Stimulated activated CD4-positive, alpha-beta T cell treated with anti-CD3 and anti-CD28 coated beads, Interleukin-1b, Interleukin-23, amount 100 ng/mL, for 1 hour (primary cell): ENCODE data around the gene KIF13A.
"Not testable (repeated sequence)": the region's sequence is repeated elsewhere in the genome, so short reads cannot be mapped to it uniquely, and the experiment has no call there.

Experiments
- DNase-seq, 2 donors: peaks; one replicate each; pipeline ENCODE4 v3.0.0-alpha.2; 2020; ENCODE audit warnings: low read depth in 2 of 2

KIF13A gene

GRCh38 chr6:17932330-17932852 is 55.0 kb downstream of the KIF13A start:
- DNase-seq, result no peak

- DNase-seq, result no peak
These were observed 56.2 kb downstream of the KIF13A start for GRCh38 chr6:17931227-17931626.

- no peak for DNase-seq
These were observed 57.0 kb downstream of the KIF13A start for GRCh38 chr6:17930321-17930993.

DNA sequence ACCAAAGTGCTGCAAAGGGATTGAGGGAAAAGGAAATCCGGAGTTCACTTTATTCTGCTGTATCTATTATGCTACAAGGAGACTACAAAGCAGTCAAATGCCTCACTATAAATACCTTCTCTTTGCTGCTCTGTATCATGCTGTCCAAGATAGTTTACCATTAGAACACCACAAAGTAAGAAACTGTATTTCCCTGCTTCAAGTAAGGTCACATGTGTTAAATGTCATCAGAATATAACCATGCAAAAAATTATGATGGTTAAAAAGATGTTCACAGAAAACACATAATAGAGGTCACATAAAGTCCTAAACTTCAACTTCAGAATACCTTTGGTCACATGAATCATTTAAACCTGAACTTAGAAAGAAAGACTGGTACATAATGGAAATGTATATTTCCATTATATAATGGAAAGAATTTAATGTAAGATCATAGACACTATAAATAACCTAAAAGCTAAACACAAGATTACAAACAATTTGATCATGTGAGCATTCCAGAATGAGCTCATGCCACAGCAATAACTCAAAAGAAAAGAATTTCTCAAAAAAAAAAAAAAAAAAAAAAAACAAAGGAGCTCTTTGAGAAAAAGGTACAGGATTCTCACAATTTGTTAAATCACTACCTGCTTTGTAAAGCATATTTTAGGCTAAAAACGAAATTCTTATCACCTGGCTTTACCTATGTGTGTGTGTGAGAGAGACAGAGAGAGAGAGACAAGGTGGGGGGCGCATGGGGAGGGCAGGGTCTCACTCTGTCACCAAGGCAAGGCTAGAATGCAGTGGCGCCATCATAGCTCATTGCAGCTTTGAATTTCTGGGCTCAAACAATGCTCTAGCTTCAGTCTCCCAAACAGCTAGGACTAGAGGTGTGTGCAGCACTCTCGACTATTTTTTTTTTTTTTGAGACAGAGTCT is 58.7 kb downstream of the KIF13A start:
- DNase-seq, result no peak

GRCh38 chr6:17927705-17928104 is 59.7 kb downstream of the KIF13A start:
- DNase-seq, result no peak

DNA sequence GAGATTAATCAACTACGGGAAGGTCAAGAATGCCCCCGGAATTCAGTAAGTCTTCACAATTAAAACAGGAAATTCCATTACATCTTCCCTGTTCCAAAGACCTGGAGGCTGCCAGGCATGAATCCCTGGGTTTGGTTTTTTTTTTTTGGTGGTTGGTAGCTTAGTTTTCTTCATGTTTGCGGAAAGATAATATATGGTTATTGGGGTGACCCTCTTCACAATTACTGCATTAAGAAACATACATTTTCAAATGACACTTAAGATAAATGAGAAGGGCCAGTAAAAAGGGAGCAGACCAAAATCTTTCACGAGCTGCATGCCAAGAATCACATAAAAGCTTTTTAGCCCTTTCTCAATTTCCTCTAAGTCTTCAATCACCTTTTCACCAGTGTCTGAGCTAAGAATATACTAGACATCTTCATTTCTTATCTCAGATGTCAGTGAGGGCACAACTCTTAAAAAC is 64.0 kb downstream of the KIF13A start:
- DNase-seq, result no peak

DNA sequence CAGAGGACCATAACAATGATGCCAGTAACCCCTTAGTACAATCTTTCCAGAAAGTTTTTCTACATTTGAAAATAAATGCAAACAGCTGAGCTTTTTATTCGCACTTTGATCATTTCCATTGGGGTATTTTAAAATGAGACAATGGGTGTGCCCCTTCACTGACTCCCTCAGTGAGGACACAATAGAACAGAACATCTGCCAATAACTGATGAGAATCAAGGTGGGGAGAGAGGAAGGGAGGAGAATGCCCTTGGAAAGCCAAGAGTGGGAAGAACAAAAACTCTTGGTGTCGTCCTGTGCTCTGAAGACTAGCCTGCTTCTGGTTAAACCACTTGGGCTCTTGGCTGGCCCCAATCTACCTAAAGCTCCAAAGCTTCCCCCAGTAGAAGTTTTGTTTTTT is 66.0 kb downstream of the KIF13A start:
- no peak for DNase-seq

DNA sequence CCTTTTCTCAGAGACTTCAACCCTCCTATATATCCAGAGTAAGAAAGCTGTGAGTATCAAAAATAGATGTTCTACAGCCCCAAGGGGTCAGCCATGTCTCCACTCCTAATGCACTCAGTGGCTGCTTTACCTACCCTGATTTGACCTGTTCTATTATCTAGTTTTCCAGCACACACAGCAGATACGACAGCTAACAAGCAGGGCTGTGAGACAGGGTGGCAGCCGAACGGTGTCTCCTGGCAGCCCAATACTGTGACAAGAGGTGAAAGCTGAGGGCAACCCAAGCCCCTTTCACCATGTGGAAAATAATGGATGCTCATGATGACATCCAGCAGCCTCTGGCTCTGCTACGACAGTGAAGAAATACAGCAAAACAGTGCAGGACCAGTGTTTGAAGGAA is 67.9 kb downstream of the KIF13A start:
- DNase-seq, result no peak

- no peak for DNase-seq
These were observed 69.3 kb downstream of the KIF13A start for GRCh38 chr6:17917837-17918763.

DNA sequence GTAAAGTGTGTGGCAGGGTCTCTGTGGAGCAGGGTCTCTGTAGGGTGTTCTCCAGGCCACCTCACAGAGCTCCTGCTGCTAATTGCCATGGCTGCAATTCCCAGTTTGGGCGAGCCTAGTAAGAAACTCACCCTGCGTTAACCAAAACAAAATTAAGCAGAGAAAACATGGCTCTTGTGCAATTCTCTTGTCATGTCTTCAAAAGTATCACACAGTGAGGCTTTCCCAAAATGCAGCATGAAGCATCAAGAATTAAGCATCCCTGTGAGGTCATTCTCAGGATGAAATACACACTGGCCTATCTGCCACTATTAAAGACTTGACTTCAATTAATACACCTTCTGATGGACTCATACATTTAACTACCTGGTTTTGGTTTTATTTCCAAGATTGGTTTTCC is 72.8 kb downstream of the KIF13A start:
- DNase-seq, result no peak

DNA sequence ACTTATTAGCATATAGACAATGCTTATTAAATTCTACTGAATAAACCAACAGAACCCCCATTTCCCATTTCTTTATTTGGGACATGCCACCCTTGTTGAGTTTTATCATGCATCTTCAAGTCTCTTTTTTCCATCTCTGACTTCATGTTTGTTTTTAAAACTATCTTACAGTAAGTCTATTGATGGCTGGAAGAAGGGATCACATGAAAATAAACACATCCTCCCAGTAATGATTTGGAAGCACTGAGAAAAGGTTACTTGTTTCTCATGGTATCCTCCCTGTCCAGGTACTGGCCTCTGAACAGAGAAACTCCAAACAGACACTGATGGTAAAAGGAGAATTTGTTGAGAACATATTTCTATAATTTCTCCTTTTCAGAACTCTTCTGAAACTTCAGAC is 74.9 kb downstream of the KIF13A start:
- no peak for DNase-seq

- not testable (repeated sequence) for DNase-seq
These were observed 75.8 kb downstream of the KIF13A start for GRCh38 chr6:17911656-17912055.

DNA sequence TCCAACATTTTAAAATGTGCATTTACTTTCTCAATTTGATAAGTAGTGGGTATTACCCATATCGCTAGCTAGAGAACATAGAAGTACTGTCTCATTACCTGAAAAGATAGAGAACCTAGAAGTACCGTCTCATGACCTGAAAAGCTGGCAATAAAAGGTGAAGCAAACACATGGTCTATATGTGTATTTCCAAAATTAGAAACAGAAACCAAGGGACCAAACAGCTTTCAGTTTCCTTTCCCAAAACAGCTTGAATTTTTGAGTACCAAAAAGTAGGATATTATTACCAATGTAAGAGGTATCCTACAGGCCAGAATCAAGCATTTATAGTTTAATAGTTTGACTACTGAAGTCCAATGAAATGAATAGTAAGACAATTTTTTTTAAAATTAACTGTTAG is 77.2 kb downstream of the KIF13A start:
- no peak for DNase-seq

GRCh38 chr6:17908831-17909230 is 78.6 kb downstream of the KIF13A start:
- no peak for DNase-seq

DNA sequence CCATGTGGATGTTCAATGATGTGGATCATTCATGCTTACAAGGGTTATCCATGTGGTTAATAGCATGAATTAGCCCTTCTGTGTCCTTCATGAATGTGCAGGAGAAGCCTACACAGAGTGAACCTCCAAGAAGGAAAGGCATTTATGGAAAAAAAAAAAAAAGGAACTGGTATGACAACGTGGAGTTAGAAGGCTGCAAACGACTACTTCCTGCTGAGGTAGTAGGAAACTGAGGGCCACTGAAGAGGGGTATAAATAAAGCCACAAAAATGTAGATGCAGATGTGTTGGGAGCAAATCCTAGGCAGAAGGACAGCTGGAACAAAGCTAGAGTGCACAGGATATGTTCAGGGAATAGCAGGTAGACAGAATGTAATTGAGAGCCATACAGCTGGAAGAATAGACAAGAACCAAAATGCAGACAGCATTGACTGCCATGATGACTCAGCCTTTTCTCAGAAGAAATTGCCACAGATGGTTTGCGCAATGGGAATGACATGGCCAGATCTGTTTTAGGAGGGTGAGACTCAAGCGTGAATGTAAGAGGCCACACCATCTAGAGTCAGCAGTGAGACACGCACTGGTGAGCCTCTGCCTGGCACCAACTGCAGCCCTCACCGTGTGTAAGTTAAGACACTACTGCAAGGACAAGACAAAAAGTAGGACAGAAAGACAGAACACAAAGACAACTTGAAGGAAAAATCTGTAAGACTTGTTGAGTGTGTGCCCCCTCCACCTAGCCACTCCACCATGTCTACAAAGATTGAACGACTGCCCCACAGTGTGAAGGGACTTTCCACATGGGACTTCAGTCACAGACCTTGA is 79.8 kb downstream of the KIF13A start:
- no peak for DNase-seq

GRCh38 chr6:17905611-17906592 is 81.5 kb downstream of the KIF13A start:
- no peak for DNase-seq

DNA sequence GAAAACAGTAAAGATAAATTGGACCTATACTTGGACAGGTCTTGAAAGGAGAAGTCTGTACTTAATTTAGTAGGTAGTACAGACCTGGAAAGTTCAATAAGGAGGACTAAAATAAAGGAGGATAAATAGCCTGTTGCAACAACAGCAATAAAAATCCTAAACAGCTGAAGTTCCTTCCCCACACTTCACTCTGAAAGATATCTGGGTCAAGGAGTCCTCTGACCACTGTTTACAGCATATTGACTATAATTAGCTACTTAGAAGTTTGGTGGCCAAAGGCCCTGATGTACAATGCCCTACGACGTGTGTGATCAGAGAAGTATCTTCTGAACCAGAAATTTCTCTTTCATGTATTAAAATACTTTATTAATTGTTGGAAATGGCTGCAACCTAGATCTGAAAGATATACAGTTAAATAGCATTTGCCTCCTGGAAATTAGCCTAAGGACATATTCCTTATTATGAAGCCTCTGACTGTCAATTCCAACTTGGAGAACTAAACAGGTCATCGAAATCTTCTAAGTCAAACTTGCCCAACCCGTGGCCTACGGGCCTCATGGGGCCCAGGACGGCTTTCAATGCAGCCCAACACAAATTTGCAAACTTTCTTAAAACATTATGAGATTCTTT is 82.8 kb downstream of the KIF13A start:
- DNase-seq, result no peak

- no peak for DNase-seq
These were observed 84.5 kb downstream of the KIF13A start for GRCh38 chr6:17902974-17903373.

DNA sequence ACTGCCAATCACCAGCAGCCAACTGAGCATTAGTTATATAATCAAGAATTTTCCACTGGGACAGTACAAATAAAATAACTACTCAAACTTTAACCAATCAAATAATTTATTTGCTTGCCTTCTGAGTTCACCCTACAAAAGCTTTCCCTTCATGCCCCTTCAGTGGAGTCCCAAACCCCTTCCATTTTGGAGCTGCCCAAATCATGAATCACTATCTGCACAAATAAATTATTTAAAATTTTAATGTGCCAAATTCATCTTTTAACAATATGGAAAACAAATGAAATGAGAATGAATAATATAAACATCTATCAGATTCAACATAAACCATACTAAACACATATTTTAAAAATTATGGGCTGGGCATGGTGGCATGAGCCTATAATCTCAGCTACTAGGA is 85.9 kb downstream of the KIF13A start:
- DNase-seq, result no peak
